GM18507 (cell line): ENCODE data around the gene LRRC40.
"Not testable (repeated sequence)": the region's sequence is repeated elsewhere in the genome, so short reads cannot be mapped to it uniquely, and the experiment has no call there.

Experiments
- DNase-seq: peaks from one replicate; pipeline ENCODE4 v3.0.0; 2011; ENCODE audit warnings: low read depth; ENCODE audit not compliant: insufficient read length; ENCODE audit errors: extremely low spot score
- FAIRE-seq: peaks from 2 replicates; lab custom pipeline; 2011; peaks lifted over from hg19 to GRCh38; lab: Jason Lieb, UNC

Gene LRRC40

GRCh38 chr1:70204600-70204999, 779 bp downstream of the LRRC40 start:
- no peak for FAIRE-seq
- no peak for DNase-seq

- no peak for FAIRE-seq
Measured at GRCh38 chr1:70204139-70204538, 1.2 kb downstream of the LRRC40 start.

GRCh38 chr1:70202173-70202758, 3.1 kb downstream of the LRRC40 start:
- DNase-seq = no peak
- no peak for FAIRE-seq

More at GRCh38 chr1:70204139-70204538, 1.2 kb downstream of the LRRC40 start:
- DNase-seq = no peak

GRCh38 chr1:70200065-70200464, 5.3 kb downstream of the LRRC40 start:
- DNase-seq = no peak
- no peak for FAIRE-seq

- peak; percentile 24 for FAIRE-seq
- DNase-seq = no peak
Measured at GRCh38 chr1:70196333-70196732, 9.0 kb downstream of the LRRC40 start.

GRCh38 chr1:70195342-70195741, 10.0 kb downstream of the LRRC40 start:
- FAIRE-seq (peak; percentile 9), DNase-seq (peak; percentile 17)

GRCh38 chr1:70194601-70195000, 10.8 kb downstream of the LRRC40 start:
- FAIRE-seq = no peak
- DNase-seq = no peak

GRCh38 chr1:70192446-70192845, 12.9 kb downstream of the LRRC40 start:
- FAIRE-seq, DNase-seq: not testable (repeated sequence)

- DNase-seq = no peak
- no peak for FAIRE-seq
Measured at GRCh38 chr1:70190180-70190579, 15.2 kb downstream of the LRRC40 start.

- DNase-seq = no peak
- no peak for FAIRE-seq
Measured at GRCh38 chr1:70188522-70188921, 16.9 kb downstream of the LRRC40 start.

- FAIRE-seq = not testable (repeated sequence)
Measured at GRCh38 chr1:70185181-70185580, 20.2 kb downstream of the LRRC40 start.

GRCh38 chr1:70171512-70171911, 33.9 kb downstream of the LRRC40 start:
- FAIRE-seq = no peak

More at GRCh38 chr1:70185181-70185580, 20.2 kb downstream of the LRRC40 start:
- DNase-seq = not testable (repeated sequence)

GRCh38 chr1:70169018-70169839, 36.1 kb downstream of the LRRC40 start:
- DNase-seq (no peak), FAIRE-seq (no peak)

More at GRCh38 chr1:70171512-70171911, 33.9 kb downstream of the LRRC40 start:
- DNase-seq = no peak

GRCh38 chr1:70168283-70168682, 37.1 kb downstream of the LRRC40 start:
- no peak for FAIRE-seq
- DNase-seq = no peak

GRCh38 chr1:70164350-70164749, 41.0 kb downstream of the LRRC40 start:
- FAIRE-seq = no peak
- DNase-seq = no peak

- FAIRE-seq (no peak), DNase-seq (no peak)
Measured at GRCh38 chr1:70156529-70157120, 48.8 kb downstream of the LRRC40 start.

- FAIRE-seq (no peak), DNase-seq (no peak)
Measured at GRCh38 chr1:70153739-70154138, 51.6 kb downstream of the LRRC40 start.

GRCh38 chr1:70150444-70150843, 54.9 kb downstream of the LRRC40 start:
- FAIRE-seq = no peak

GRCh38 chr1:70146488-70146887, 58.9 kb downstream of the LRRC40 start:
- DNase-seq (no peak), FAIRE-seq (no peak)

More at GRCh38 chr1:70150444-70150843, 54.9 kb downstream of the LRRC40 start:
- no peak for DNase-seq

- no peak for DNase-seq
- no peak for FAIRE-seq
Measured at GRCh38 chr1:70143048-70143659, 62.2 kb downstream of the LRRC40 start.
